Measurements from ENCODE around the gene TP53TG5. TPM values are rescaled to one million over a fixed set of nuclear protein-coding genes. Genes with fewer than 3 reads are reported as not detected.
A peak's percentile ranks its signal among the peaks of the same experiment; 100 is the strongest.

The TP53TG5 gene
- total RNA-seq, 1 experiment from 2014 or later = 0.85 TPM

DNA sequence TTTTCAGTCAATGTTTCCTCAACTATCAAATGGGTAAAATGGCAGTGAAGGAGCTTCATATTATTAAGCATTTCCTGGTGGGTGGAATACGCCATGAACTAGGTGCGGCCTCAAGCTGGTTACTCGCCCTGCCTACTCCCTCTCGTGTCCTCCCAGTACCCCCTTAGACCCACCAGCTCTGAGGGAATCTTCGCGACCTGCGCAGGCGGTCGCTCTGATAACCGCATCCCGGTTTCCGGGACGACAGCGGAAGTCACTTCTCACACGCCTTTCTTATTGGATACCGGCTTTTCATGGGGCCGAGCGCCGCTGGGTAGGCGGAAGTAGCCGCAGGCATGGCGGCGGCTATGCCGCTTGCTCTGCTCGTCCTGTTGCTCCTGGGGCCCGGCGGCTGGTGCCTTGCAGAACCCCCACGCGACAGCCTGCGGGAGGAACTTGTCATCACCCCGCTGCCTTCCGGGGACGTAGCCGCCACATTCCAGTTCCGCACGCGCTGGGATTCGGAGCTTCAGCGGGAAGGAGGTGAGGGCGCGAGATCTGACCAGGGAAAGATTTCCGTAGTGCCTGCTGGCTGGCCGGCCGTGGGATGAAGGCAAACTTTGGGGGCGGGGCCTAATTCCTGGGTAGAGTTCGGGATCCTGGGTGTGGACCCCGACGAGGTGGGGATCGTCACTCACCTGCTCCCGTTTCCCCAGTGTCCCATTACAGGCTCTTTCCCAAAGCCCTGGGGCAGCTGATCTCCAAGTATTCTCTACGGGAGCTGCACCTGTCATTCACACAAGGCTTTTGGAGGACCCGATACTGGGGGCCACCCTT is 37.9 kb upstream of the TP53TG5 start, which contains the start of gene PIGT:
Gene PIGT (plus strand): TSS at position 320 of the 816 bp plus-strand sequence. CDS start 16 bp downstream, at position 336.
- Mint-ChIP-seq H3K4me3 (peak within 1 kb of the TSS; percentile 91), H3K27ac (peak within 1 kb of the TSS; percentile 71), H3K4me1 (peaks cover 10% of the 10 kb centered on the region), H3K36me3 (peaks cover 21% of the 10 kb centered on the region), H3K9me3 (no peaks in the 10 kb centered on the region), H3K27me3 (ENCODE audit: low read depth) (no peaks in the 10 kb centered on the region)
- DNase-seq (ENCODE audit: low spot score) = peak; percentile 82
- ChIA-PET POLR2A (interaction anchor here (1.1 to 1.6 kb wide), 4 partner anchors 9 to 53 kb away, joined by 3 to 6 read pairs (median 4); partner anchors contain the start of gene SYS1), CTCF (interaction anchor here (0.5 to 2.1 kb wide), 17 partner anchors 9 to 355 kb away, joined by 3 to 30 read pairs (median 4); partner anchors contain the start of genes MATN4 and SYS1)
- ATAC-seq = peak; percentile 97
- TF ChIP-seq, protein P1, sequence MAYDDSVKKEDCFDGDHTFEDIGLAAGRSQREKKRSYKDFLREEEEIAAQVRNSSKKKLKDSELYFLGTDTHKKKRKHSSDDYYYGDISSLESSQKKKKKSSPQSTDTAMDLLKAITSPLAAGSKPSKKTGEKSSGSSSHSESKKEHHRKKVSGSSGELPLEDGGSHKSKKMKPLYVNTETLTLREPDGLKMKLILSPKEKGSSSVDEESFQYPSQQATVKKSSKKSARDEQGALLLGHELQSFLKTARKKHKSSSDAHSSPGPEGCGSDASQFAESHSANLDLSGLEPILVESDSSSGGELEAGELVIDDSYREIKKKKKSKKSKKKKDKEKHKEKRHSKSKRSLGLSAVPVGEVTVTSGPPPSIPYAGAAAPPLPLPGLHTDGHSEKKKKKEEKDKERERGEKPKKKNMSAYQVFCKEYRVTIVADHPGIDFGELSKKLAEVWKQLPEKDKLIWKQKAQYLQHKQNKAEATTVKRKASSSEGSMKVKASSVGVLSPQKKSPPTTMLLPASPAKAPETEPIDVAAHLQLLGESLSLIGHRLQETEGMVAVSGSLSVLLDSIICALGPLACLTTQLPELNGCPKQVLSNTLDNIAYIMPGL (CRISPR knock-in tag; IDR thresholded peaks at IDR 0.05) = peak; percentile 69; the same call in 1 of the 2 replicates
- TF ChIP-seq, protein P2, sequence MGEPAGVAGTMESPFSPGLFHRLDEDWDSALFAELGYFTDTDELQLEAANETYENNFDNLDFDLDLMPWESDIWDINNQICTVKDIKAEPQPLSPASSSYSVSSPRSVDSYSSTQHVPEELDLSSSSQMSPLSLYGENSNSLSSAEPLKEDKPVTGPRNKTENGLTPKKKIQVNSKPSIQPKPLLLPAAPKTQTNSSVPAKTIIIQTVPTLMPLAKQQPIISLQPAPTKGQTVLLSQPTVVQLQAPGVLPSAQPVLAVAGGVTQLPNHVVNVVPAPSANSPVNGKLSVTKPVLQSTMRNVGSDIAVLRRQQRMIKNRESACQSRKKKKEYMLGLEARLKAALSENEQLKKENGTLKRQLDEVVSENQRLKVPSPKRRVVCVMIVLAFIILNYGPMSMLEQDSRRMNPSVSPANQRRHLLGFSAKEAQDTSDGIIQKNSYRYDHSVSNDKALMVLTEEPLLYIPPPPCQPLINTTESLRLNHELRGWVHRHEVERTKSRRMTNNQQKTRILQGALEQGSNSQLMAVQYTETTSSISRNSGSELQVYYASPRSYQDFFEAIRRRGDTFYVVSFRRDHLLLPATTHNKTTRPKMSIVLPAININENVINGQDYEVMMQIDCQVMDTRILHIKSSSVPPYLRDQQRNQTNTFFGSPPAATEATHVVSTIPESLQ (CRISPR knock-in tag; IDR thresholded peaks at IDR 0.05) = no peak
- TF ChIP-seq ETV6 (CRISPR knock-in tag; IDR thresholded peaks at IDR 0.05) (peak; percentile 51), JUN (CRISPR knock-in tag; IDR thresholded peaks at IDR 0.05) (0 out of 2 replicates have a peak, but pooled peaks have one; percentile 33), FOXK1 (CRISPR knock-in tag; IDR thresholded peaks at IDR 0.05) (peak; percentile 80; the same call in 1 of the 2 replicates), NFYB (CRISPR knock-in tag; conservative IDR thresholded peaks at IDR 0.05; ENCODE audit: low read depth) (peak; percentile 87), ZBTB21 (CRISPR knock-in tag; IDR thresholded peaks at IDR 0.05; ENCODE audit: borderline replicate concordance) (peak; percentile 77; the same call in 1 of the 2 replicates), ZNF263 (CRISPR knock-in tag; IDR thresholded peaks at IDR 0.05; ENCODE audit: low read depth) (no peak), SP1 (CRISPR knock-in tag; conservative IDR thresholded peaks at IDR 0.05) (peak; percentile 73), SMAD3 (CRISPR knock-in tag; IDR thresholded peaks at IDR 0.05; ENCODE audit: borderline replicate concordance) (0 out of 2 replicates have a peak, but pooled peaks have one; percentile 55), FOXP1 (CRISPR knock-in tag; IDR thresholded peaks at IDR 0.05; ENCODE audit: borderline replicate concordance) (peak; percentile 85), CREM (CRISPR knock-in tag; IDR thresholded peaks at IDR 0.05) (peak; percentile 89), GABPB1 (CRISPR knock-in tag; IDR thresholded peaks at IDR 0.05) (peak; percentile 78), MYBL2 (CRISPR knock-in tag; IDR thresholded peaks at IDR 0.05) (peak; percentile 83)
- TF ChIP-seq, protein P3, sequence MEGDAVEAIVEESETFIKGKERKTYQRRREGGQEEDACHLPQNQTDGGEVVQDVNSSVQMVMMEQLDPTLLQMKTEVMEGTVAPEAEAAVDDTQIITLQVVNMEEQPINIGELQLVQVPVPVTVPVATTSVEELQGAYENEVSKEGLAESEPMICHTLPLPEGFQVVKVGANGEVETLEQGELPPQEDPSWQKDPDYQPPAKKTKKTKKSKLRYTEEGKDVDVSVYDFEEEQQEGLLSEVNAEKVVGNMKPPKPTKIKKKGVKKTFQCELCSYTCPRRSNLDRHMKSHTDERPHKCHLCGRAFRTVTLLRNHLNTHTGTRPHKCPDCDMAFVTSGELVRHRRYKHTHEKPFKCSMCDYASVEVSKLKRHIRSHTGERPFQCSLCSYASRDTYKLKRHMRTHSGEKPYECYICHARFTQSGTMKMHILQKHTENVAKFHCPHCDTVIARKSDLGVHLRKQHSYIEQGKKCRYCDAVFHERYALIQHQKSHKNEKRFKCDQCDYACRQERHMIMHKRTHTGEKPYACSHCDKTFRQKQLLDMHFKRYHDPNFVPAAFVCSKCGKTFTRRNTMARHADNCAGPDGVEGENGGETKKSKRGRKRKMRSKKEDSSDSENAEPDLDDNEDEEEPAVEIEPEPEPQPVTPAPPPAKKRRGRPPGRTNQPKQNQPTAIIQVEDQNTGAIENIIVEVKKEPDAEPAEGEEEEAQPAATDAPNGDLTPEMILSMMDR (IDR thresholded peaks at IDR 0.05) = no peak
- TF ChIP-seq, protein P4, sequence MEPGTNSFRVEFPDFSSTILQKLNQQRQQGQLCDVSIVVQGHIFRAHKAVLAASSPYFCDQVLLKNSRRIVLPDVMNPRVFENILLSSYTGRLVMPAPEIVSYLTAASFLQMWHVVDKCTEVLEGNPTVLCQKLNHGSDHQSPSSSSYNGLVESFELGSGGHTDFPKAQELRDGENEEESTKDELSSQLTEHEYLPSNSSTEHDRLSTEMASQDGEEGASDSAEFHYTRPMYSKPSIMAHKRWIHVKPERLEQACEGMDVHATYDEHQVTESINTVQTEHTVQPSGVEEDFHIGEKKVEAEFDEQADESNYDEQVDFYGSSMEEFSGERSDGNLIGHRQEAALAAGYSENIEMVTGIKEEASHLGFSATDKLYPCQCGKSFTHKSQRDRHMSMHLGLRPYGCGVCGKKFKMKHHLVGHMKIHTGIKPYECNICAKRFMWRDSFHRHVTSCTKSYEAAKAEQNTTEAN (CRISPR knock-in tag; IDR thresholded peaks at IDR 0.05) = peak; percentile 73; the same call in 1 of the 2 replicates
- TF ChIP-seq, protein P5, sequence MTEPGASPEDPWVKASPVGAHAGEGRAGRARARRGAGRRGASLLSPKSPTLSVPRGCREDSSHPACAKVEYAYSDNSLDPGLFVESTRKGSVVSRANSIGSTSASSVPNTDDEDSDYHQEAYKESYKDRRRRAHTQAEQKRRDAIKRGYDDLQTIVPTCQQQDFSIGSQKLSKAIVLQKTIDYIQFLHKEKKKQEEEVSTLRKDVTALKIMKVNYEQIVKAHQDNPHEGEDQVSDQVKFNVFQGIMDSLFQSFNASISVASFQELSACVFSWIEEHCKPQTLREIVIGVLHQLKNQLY (CRISPR knock-in tag; IDR thresholded peaks at IDR 0.05) = no peak
- TF ChIP-seq, protein P6, sequence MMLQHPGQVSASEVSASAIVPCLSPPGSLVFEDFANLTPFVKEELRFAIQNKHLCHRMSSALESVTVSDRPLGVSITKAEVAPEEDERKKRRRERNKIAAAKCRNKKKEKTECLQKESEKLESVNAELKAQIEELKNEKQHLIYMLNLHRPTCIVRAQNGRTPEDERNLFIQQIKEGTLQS (CRISPR knock-in tag; conservative IDR thresholded peaks at IDR 0.05) = no peak
- TF ChIP-seq, protein P7, sequence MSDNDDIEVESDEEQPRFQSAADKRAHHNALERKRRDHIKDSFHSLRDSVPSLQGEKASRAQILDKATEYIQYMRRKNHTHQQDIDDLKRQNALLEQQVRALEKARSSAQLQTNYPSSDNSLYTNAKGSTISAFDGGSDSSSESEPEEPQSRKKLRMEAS (CRISPR knock-in tag; IDR thresholded peaks at IDR 0.05) = peak; percentile 83
- TF ChIP-seq, protein P8, sequence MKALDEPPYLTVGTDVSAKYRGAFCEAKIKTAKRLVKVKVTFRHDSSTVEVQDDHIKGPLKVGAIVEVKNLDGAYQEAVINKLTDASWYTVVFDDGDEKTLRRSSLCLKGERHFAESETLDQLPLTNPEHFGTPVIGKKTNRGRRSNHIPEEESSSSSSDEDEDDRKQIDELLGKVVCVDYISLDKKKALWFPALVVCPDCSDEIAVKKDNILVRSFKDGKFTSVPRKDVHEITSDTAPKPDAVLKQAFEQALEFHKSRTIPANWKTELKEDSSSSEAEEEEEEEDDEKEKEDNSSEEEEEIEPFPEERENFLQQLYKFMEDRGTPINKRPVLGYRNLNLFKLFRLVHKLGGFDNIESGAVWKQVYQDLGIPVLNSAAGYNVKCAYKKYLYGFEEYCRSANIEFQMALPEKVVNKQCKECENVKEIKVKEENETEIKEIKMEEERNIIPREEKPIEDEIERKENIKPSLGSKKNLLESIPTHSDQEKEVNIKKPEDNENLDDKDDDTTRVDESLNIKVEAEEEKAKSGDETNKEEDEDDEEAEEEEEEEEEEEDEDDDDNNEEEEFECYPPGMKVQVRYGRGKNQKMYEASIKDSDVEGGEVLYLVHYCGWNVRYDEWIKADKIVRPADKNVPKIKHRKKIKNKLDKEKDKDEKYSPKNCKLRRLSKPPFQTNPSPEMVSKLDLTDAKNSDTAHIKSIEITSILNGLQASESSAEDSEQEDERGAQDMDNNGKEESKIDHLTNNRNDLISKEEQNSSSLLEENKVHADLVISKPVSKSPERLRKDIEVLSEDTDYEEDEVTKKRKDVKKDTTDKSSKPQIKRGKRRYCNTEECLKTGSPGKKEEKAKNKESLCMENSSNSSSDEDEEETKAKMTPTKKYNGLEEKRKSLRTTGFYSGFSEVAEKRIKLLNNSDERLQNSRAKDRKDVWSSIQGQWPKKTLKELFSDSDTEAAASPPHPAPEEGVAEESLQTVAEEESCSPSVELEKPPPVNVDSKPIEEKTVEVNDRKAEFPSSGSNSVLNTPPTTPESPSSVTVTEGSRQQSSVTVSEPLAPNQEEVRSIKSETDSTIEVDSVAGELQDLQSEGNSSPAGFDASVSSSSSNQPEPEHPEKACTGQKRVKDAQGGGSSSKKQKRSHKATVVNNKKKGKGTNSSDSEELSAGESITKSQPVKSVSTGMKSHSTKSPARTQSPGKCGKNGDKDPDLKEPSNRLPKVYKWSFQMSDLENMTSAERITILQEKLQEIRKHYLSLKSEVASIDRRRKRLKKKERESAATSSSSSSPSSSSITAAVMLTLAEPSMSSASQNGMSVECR (CRISPR knock-in tag; IDR thresholded peaks at IDR 0.05; ENCODE audit: borderline replicate concordance) = peak; percentile 88; the same call in 1 of the 2 replicates
